Measurements from ENCODE around the gene CARD9.

The CARD9 gene

GRCh38 chr9:136401173-136401922 lies 27.9 kb upstream of the CARD9 start:
- no peak for DNase-seq (ENCODE audit: low read depth in 1 of 2, low spot score in 1 of 2)

DNA sequence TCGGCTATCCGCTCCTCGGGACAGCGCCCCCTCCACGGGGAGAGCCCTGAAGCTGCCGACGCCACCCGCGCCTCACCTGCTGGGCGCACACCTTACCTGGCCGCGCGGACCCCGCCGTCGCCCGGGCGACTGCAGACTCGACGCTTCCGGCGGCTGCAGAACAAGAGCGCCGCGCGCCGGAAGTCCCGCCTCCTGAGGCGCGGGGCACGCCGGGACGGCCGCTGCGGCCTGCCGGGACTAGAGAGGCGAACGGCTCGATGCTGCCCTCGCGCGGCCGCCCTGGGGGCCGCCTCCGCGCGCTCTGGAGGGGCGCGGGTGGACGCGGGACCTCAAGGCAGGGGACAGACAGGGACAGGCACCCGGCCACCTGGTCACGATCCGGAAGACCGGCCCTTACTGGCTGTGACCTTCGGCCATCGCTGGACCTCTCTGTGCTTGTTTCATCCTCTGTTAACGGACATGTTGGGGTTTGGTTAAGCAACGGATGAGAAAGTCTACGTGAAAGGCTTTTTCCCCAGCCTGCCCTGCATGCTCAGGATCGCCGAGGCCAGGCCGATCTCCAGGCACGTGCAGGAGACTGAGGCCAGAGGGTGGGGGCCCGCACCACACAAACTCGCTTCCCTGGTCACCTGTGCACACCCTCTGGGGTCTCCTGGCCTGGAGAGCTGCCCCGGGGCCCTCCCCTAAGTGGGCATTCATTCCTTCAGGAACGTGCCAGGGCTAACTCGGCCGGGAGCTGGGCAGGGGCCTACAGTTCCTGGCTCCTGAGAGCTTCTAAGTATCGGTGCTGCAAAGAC lies 26.8 kb upstream of the CARD9 start, which contains the start of gene SNAPC4:
TSS of gene SNAPC4 (minus strand) at position 133 of the 797 bp plus-strand sequence. CDS start 1,742 bp downstream, outside the sequence.
- DNase-seq (ENCODE audit: low read depth in 1 of 2, low spot score in 1 of 2): peak; percentile 73 to 83

- peak in 1 of 2 donors; percentile 25 for DNase-seq (ENCODE audit: low read depth in 1 of 2, low spot score in 1 of 2)
Observed at GRCh38 chr9:136399176-136400037, 25.9 kb upstream of the CARD9 start.

- no peak for DNase-seq (ENCODE audit: low read depth in 1 of 2, low spot score in 1 of 2)
Observed at GRCh38 chr9:136398286-136398685, 24.8 kb upstream of the CARD9 start.

GRCh38 chr9:136397643-136398042 lies 24.2 kb upstream of the CARD9 start:
- DNase-seq (ENCODE audit: low read depth in 1 of 2, low spot score in 1 of 2): no peak

GRCh38 chr9:136396219-136396515 lies 22.7 kb upstream of the CARD9 start:
- no peak for DNase-seq (ENCODE audit: low read depth in 1 of 2, low spot score in 1 of 2)

DNA sequence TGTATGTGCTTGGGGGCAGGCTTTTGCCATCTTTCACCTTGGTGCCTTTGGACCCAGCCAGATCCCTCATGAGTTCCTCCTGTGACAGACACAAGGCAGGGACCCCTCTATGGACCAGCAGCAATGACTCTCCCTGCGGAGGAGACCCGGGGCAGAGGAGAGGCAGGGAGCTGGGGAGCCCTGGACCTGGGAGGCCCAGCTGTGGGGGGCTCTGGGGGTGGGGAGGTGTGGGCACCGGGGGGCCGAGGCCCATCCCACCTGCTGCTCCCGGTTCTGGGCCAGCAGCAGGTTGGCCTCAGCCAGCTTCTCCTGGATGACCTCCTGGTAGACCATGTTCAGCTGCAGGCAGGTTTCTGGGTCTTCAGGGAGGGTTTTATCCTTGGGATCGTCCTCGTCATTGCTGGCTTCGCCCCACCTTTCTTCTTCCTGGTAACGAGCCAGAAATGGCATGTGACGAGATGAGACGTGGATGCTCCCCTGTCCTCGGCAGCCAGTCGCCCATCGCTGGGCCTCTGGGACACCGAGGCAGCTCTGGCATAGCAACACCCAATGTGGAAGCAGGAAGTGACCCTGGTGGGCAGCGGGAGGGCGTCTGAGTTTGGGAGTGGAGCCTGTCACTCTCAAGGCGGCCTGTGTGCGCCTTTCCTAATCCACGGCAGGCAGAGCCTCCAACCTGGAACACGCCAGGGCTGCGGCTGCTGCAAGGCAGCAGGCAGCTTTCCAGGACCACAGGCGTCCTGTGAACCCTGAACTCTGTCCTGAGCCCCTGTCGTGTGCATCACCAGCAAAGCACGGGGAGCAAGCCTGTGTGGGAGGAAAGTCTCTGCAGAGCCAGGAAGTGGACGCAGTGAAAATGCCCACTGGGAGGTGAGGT lies 22.1 kb upstream of the CARD9 start:
- no peak for DNase-seq (ENCODE audit: low read depth in 1 of 2, low spot score in 1 of 2)

DNA sequence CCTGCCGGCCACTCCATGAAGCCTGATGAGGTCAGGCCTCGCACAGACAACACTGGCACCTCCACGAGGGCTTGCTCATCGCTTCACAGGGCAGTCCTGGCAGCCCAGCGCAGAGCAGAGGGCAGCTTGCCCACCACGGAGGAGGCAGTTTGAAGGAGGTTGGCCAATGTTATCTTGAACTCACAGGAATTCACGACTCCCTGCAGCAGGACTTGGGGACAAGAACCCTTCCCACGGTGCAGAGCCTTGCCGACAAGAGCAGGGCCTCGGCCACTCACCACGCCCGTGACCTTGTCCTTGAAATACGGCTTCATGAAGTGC lies 21.5 kb upstream of the CARD9 start:
- no peak for DNase-seq (ENCODE audit: low read depth in 1 of 2, low spot score in 1 of 2)

DNA sequence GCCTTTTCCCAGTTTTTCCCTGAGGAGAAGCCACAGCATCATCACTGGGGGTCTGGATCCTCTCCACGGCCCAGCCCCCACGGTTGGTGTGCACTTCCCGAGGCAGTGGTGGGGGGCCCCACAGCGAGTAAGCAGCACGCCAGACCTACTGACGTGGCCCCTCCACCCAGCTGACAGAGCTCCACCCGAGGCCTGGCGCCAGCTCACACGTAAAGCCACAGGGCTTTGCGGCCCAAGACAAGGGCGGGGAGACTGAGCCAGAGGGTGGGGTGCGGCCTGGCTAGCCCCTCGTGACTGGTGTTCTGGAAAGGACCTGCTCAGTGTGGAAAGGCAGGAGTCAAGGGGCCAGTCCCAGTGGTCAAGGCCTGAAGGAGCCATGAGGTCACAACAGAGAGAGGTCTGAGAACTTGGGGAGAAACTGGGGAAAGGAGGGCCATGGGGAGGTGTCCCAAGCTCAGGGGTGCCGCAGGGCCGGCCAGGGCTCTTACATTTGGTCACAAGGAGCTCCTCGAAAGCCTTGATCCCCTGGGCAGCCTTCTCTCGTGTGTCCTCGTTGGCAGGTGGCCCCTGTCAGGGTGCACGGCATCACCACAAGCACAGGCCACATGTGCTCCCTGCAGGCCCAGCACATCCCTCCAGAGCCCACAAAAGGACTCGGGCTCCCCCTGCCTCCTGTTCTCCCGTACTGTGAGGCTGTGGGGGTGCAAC lies 21.0 kb upstream of the CARD9 start:
- DNase-seq (ENCODE audit: low read depth in 1 of 2, low spot score in 1 of 2): no peak

GRCh38 chr9:136393531-136393930 lies 20.1 kb upstream of the CARD9 start:
- DNase-seq (ENCODE audit: low read depth in 1 of 2, low spot score in 1 of 2): no peak

DNA sequence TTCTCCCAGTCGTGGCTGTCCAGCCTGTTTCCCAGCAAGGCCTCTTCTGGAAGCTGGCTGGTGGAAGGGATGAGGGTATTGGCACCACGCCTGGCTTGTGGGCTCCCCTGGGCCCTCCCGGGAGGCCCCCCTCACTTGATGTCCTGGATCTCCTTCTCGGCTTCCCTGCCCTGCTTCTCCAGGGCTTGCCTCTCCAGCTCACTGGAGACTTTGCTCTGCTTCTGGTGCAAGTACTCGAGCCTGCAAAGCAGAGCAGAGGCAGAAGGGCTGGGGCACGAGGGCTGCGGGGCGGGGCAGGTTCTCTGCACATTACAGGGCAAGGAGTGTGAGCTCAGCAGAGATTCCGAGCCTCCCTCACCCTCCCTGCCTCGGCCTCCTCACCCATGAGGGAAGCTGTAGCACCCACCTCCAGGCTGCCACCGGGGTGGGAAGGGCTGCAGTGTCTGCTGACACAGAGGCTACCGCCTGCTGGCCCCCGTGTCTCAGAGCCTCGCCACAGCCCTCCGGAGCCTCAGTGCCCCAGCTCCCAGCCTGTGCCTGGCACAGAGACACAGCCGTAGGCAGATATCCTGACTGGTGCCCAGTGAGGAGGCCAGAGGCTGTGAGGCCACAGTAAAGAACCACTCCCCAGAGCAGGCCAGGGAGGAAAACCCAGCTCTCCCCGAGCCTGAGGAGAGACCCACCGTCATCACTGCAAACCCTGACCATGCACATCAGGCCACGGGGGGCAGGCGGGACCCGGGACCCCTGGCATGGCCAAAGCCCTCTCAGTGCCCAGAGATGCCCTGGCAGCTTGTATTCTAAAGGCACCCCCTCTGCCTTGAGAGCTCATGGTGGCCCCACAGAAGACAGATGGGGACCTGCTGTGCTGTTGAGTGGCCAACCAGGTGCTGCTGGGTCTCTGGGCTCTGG lies 19.3 kb upstream of the CARD9 start:
- DNase-seq (ENCODE audit: low read depth in 1 of 2, low spot score in 1 of 2): no peak

DNA sequence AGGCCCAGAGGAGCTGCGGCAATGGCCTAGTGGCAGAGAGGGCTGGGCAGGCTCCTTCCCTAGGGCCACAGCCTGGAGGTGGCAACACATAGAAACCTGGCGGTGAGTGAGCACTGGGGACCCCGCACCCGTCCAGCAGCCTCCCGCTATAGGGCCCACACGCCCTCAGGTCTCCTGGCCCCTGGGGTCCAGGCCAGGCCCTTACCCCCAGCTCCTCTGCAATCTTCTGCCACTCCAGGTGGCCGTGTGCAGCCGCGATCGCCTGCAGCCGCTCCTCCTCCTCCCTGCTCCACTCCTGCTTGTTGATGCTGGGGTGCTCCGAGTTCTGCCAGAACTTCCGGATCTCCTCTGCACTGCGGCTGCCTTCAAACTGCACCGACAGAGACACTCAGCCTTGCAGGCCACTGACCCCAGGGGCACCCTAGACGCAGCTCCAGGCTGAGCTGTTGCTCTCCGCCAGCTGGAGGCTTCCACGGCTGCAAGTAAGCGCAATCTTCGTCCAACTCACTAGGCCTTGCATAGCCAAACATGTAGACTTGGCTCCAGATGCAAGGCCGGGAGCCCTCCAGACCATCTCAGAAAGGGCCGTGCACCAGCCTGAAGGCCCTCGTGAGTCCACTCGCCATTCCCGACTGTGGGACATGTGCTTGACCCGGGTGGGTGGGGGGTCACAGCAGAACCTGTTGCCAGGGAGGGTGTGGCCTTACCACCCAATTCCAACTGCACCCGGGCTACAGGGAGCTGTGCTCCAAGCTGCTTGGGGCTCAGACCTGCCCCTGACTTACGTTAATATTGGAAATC lies 18.5 kb upstream of the CARD9 start:
- no peak for DNase-seq (ENCODE audit: low read depth in 1 of 2, low spot score in 1 of 2)

GRCh38 chr9:136389396-136389795 lies 15.9 kb upstream of the CARD9 start:
- DNase-seq (ENCODE audit: low read depth in 1 of 2, low spot score in 1 of 2): no peak

DNA sequence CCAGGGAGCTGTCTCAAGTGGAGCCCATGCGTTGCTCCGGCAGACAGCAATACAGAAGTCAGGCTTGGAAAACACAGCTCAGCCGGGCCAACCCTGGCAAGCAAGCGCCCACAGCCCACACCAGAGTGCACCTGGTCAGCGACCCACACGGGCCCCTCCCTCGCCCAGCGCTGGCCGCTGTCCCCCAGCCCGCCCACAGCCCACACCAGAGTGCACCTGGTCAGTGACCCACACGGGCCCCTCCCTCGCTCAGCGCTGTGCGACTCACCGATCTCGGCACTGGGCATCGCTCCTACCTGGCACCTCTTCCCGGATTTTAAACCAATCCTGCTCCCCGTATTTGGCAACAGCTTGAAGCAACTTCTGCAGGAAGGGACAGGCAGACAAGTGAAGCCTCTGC lies 13.7 kb upstream of the CARD9 start:
- DNase-seq (ENCODE audit: low read depth in 1 of 2, low spot score in 1 of 2): no peak

DNA sequence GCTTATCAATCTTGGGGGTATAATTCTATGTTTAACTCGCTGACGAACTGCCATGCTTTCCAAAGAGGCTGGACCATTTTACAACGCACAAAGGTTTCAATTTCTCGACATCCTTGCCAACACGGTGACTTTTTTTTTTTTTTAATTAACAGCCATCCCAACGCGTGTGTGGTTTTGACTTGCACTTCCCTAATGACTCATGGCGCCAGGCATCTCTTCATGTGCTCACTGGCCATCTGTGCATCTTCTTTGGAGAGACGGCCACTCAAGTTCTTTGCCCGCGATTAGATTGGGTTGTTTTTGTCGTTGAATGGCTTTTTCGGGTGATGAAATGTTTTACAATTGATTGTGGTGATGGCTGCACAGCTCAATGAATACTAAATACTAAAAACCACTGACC lies 12.5 kb upstream of the CARD9 start:
- no peak for DNase-seq (ENCODE audit: low read depth in 1 of 2, low spot score in 1 of 2)

GRCh38 chr9:136385015-136385414 lies 11.5 kb upstream of the CARD9 start:
- DNase-seq (ENCODE audit: low read depth in 1 of 2, low spot score in 1 of 2): peak in 1 of 2 donors; percentile 23

- DNase-seq (ENCODE audit: low read depth in 1 of 2, low spot score in 1 of 2): no peak
Observed at GRCh38 chr9:136383436-136383835, 10.0 kb upstream of the CARD9 start.

DNA sequence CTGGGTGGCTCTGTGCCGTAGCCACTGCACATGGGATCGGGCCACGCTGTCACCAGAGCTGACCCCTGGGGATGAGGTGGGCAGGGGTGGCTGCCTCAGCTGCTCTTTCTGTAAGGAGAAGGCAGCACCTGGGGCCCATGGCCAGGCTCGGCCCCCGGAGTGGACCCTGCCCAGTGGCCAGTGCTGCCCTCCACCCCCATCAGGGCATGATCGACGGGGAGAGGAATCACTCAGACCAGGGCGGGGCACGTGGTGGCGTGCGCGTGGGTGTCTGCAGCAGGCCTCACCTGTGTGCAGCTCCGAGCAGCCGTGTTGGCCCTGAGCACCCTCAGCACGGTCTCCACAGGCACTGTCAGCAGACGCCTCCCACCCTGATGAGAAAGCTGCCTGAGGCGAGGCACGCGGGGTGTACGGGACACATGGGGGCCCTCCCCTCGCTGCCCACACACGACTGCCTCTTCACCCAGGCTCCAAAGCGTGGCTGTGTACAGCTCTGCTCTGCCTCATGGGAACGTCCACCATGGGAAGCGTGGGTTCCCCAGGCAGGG lies 8.6 kb upstream of the CARD9 start:
- DNase-seq (ENCODE audit: low read depth in 1 of 2, low spot score in 1 of 2): no peak
